ENCODE data around the gene C2orf69.

C2orf69 gene

GRCh38 chr2:199928226-199928625 is 17.1 kb downstream of the C2orf69 start:
- no peak for DNase-seq (ENCODE audit: low read depth)
- TF ChIP-seq CTCF (conservative IDR thresholded peaks at IDR 0.05; ENCODE audit: control insufficient read depth, insufficient read depth, low read depth, low read length), result no peak
- no peak overlapping the region for H3K4me3 ChIP-seq (ENCODE audit: control insufficient read depth, low read depth, low read length)

- DNase-seq (ENCODE audit: low read depth), result no peak
- no peak for TF ChIP-seq CTCF (conservative IDR thresholded peaks at IDR 0.05; ENCODE audit: control insufficient read depth, insufficient read depth, low read depth, low read length)
Measured at GRCh38 chr2:199928626-199929025, 17.5 kb downstream of the C2orf69 start.

GRCh38 chr2:199929262-199929661 is 18.2 kb downstream of the C2orf69 start:
- H3K4me3 ChIP-seq (ENCODE audit: control insufficient read depth, low read depth, low read length), result no peak overlapping the region
- no peak for TF ChIP-seq CTCF (conservative IDR thresholded peaks at IDR 0.05; ENCODE audit: control insufficient read depth, insufficient read depth, low read depth, low read length)
- DNase-seq (ENCODE audit: low read depth), result no peak

More at GRCh38 chr2:199928626-199929025, 17.5 kb downstream of the C2orf69 start:
- H3K4me3 ChIP-seq (ENCODE audit: control insufficient read depth, low read depth, low read length), result no peak overlapping the region

- peak; percentile 49 for DNase-seq (ENCODE audit: low read depth)
- no peak for TF ChIP-seq CTCF (conservative IDR thresholded peaks at IDR 0.05; ENCODE audit: control insufficient read depth, insufficient read depth, low read depth, low read length)
- H3K4me3 ChIP-seq (ENCODE audit: control insufficient read depth, low read depth, low read length), result no peak overlapping the region
Measured at GRCh38 chr2:199932312-199932855, 21.3 kb downstream of the C2orf69 start.

- DNase-seq (ENCODE audit: low read depth), result peak; percentile 40
- TF ChIP-seq CTCF (conservative IDR thresholded peaks at IDR 0.05; ENCODE audit: control insufficient read depth, insufficient read depth, low read depth, low read length), result no peak
- H3K4me3 ChIP-seq (ENCODE audit: control insufficient read depth, low read depth, low read length), result no peak overlapping the region
Measured at GRCh38 chr2:199933466-199933865, 22.4 kb downstream of the C2orf69 start.

GRCh38 chr2:199936554-199936953 is 25.5 kb downstream of the C2orf69 start:
- no peak for TF ChIP-seq CTCF (conservative IDR thresholded peaks at IDR 0.05; ENCODE audit: control insufficient read depth, insufficient read depth, low read depth, low read length)
- DNase-seq (ENCODE audit: low read depth), result no peak
- H3K4me3 ChIP-seq (ENCODE audit: control insufficient read depth, low read depth, low read length), result no peak overlapping the region

GRCh38 chr2:199940373-199940772 is 29.3 kb downstream of the C2orf69 start:
- no peak overlapping the region for H3K4me3 ChIP-seq (ENCODE audit: control insufficient read depth, low read depth, low read length)
- peak; percentile 35 for TF ChIP-seq CTCF (conservative IDR thresholded peaks at IDR 0.05; ENCODE audit: control insufficient read depth, insufficient read depth, low read depth, low read length)
- peak; percentile 43 for DNase-seq (ENCODE audit: low read depth)
